GM13976 (cell line): ENCODE data around the gene COX7B2.

Experiments used
- DNase-seq: peaks from one replicate; pipeline ENCODE4 v3.0.0; 2012; ENCODE audit warnings: low spot score
- in situ Hi-C: fragments of 300-500 bp; cut with MboI; formaldehyde crosslinking; loops from one replicate; pipeline ENCODE4 v1.12.0; 2022; ENCODE audit warnings: low sequenced_read_pairs, mixed read lengths, inconsistent platforms; ENCODE audit not compliant: unreplicated experiment
- TF ChIP-seq, protein P1 (sequence below): IDR thresholded peaks from 2 replicates; pipeline ENCODE4 v1.5.1; 2012; ENCODE audit warnings: borderline replicate concordance, mild to moderate bottlenecking; ENCODE audit not compliant: insufficient read depth; ENCODE audit errors: extremely low read depth, missing control alignments, control extremely low read depth

The COX7B2 gene

GRCh38 chr4:46817806-46818205 lies 91.2 kb downstream of the COX7B2 start:
- TF ChIP-seq, protein P1, sequence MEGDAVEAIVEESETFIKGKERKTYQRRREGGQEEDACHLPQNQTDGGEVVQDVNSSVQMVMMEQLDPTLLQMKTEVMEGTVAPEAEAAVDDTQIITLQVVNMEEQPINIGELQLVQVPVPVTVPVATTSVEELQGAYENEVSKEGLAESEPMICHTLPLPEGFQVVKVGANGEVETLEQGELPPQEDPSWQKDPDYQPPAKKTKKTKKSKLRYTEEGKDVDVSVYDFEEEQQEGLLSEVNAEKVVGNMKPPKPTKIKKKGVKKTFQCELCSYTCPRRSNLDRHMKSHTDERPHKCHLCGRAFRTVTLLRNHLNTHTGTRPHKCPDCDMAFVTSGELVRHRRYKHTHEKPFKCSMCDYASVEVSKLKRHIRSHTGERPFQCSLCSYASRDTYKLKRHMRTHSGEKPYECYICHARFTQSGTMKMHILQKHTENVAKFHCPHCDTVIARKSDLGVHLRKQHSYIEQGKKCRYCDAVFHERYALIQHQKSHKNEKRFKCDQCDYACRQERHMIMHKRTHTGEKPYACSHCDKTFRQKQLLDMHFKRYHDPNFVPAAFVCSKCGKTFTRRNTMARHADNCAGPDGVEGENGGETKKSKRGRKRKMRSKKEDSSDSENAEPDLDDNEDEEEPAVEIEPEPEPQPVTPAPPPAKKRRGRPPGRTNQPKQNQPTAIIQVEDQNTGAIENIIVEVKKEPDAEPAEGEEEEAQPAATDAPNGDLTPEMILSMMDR, result no peak
- DNase-seq, result no peak
- in situ Hi-C loops, result no loop called here

DNA sequence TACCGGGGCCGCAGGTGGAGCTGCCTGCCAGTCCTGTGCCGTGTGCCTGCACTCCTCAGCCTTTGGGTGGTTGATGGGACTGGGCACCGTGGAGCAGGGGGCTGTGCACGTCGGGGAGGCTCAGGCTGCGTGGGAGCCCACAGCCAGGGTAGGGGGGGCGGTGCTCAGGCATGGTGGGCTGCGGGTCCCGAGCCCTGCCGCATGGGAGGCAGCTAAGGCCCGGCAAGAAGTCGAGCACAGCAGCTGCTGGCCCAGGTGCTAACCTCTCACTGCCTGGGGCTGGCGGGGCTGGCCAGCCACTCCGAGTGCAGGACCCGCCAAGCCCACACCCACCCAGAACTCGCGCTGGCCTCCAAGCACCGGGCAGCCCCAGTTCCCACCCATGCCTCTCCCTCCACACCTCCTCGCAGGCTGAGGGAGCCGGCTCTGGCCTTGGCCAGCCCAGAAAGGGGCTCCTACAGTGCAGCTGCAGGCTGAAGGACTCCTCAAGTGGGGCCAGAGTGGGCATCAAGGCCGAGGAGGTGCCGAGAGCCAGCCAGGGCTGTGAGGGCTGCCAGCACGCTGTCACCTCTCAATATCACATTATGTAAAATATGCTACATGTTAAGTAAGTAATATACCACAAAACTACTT lies 104.1 kb downstream of the COX7B2 start:
- TF ChIP-seq, protein P1, result no peak
- no peak for DNase-seq
- in situ Hi-C loops, result no loop called here

GRCh38 chr4:46793036-46793435 lies 116.0 kb downstream of the COX7B2 start:
- TF ChIP-seq, protein P1, result no peak
- no peak for DNase-seq
- in situ Hi-C loops, result no loop called here

GRCh38 chr4:46781434-46782092 lies 127.5 kb downstream of the COX7B2 start:
- in situ Hi-C loops, result no loop called here
- no peak for DNase-seq
- TF ChIP-seq, protein P1, result no peak

- TF ChIP-seq, protein P1, result no peak
- no peak for DNase-seq
- in situ Hi-C loops, result no loop called here
Measured at GRCh38 chr4:46765465-46765864, 143.6 kb downstream of the COX7B2 start.

DNA sequence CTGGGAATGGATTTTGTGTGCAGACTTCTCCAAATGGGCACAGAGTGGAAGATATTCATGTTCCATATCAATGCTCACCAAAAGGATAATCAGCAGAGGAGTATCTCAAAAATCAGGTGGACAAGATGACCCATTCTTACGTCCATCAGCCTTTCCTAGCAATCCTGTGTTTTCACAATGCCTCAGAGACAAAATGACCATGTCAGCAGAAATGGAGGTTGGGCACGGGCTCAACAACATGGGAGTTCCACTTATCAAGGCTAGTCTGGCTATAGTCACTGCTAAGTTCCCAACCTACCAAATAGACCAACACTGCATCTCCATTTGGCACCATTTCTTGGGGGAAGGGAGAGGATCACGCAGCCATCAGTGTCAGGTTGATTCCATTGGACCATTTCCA lies 179.0 kb downstream of the COX7B2 start:
- in situ Hi-C loops, result no loop called here
- no peak for DNase-seq
- TF ChIP-seq, protein P1, result no peak
